WERI-Rb-1 (cell line): ENCODE results near the gene VRK2.

Source experiments
- DNase-seq: peaks from one replicate; pipeline ENCODE4 v3.0.0-alpha.2; 2020
- H3K27ac ChIP-seq: fragments of 250-450 bp; sonication (Bioruptor Pico); 2 replicates; pipeline ENCODE4 v1.5.1; 2020; ENCODE audit warnings: mild to moderate bottlenecking, moderate library complexity
- H3K27me3 ChIP-seq: fragments of 250-450 bp; sonication (Bioruptor Pico); 2 replicates; pipeline ENCODE4 v1.5.1; 2021; ENCODE audit warnings: mild to moderate bottlenecking, low read depth, moderate library complexity; ENCODE audit not compliant: insufficient read depth, severe bottlenecking
- H3K36me3 ChIP-seq: fragments of 250-450 bp; sonication (Bioruptor Pico); 2 replicates; pipeline ENCODE4 v1.5.1; 2020; ENCODE audit warnings: mild to moderate bottlenecking, moderate library complexity
- H3K4me3 ChIP-seq: 2 replicates; pipeline ENCODE4 v1.5.1; 2011; ENCODE audit warnings: low read depth, mild to moderate bottlenecking, control low read depth, low read length
- H3K9me3 ChIP-seq: fragments of 250-450 bp; sonication (Bioruptor Pico); 2 replicates; pipeline ENCODE4 v1.5.1; 2021; ENCODE audit warnings: mild to moderate bottlenecking, moderate library complexity; ENCODE audit not compliant: severe bottlenecking
- CTCF ChIP-seq: IDR thresholded peaks from 2 replicates; pipeline ENCODE4 v1.5.1; 2011; ENCODE audit warnings: low read depth, mild to moderate bottlenecking, control low read depth, inconsistent platforms, low read length

VRK2 gene

GRCh38 chr2:58046335-58046584 is 346 bp upstream of the VRK2 start:
- no peak overlapping the region for H3K27ac ChIP-seq
- no peaks in the 10 kb centered on the region for H3K27me3 ChIP-seq
- DNase-seq: no peak
- no peak overlapping the region for H3K4me3 ChIP-seq
- no peaks in the 10 kb centered on the region for H3K36me3 ChIP-seq
- peaks cover 2% of the 10 kb centered on the region for H3K9me3 ChIP-seq
- TF ChIP-seq CTCF: no peak

- H3K27ac ChIP-seq: no peak overlapping the region
These were observed 848 bp downstream of the VRK2 start for GRCh38 chr2:58047373-58047935.

GRCh38 chr2:58047961-58048360 is 1.4 kb downstream of the VRK2 start:
- no peak overlapping the region for H3K27ac ChIP-seq
- H3K36me3 ChIP-seq: no peaks in the 10 kb centered on the region
- no peak for TF ChIP-seq CTCF
- H3K27me3 ChIP-seq: no peaks in the 10 kb centered on the region
- no peak for DNase-seq
- H3K9me3 ChIP-seq: peaks cover 2% of the 10 kb centered on the region
- H3K4me3 ChIP-seq: no peak overlapping the region

More at GRCh38 chr2:58047373-58047935, 848 bp downstream of the VRK2 start:
- DNase-seq: no peak
- no peak overlapping the region for H3K4me3 ChIP-seq
- no peaks in the 10 kb centered on the region for H3K36me3 ChIP-seq
- TF ChIP-seq CTCF: no peak
- no peaks in the 10 kb centered on the region for H3K27me3 ChIP-seq
- peaks cover 2% of the 10 kb centered on the region for H3K9me3 ChIP-seq

- no peak overlapping the region for H3K4me3 ChIP-seq
- DNase-seq: no peak
- no peak overlapping the region for H3K27ac ChIP-seq
- no peaks in the 10 kb centered on the region for H3K27me3 ChIP-seq
- H3K9me3 ChIP-seq: peaks cover 2% of the 10 kb centered on the region
- no peak for TF ChIP-seq CTCF
- no peaks in the 10 kb centered on the region for H3K36me3 ChIP-seq
These were observed 4.8 kb downstream of the VRK2 start for GRCh38 chr2:58051445-58051844.

GRCh38 chr2:58052978-58053377 is 6.4 kb downstream of the VRK2 start:
- no peak for TF ChIP-seq CTCF
- DNase-seq: no peak

GRCh38 chr2:58054264-58054663 is 7.7 kb downstream of the VRK2 start:
- Histone ChIP-seq H3K27ac (no peak overlapping the region), H3K36me3 (no peaks in the 10 kb centered on the region), H3K27me3 (no peaks in the 10 kb centered on the region), H3K4me3 (no peak overlapping the region), H3K9me3 (no peaks in the 10 kb centered on the region)
- no peak for TF ChIP-seq CTCF
- DNase-seq: no peak

More at GRCh38 chr2:58052978-58053377, 6.4 kb downstream of the VRK2 start:
- Histone ChIP-seq H3K9me3 (no peaks in the 10 kb centered on the region), H3K27ac (no peak overlapping the region), H3K36me3 (no peaks in the 10 kb centered on the region), H3K4me3 (no peak overlapping the region), H3K27me3 (no peaks in the 10 kb centered on the region)
